ENCODE results near the gene TSC22D3.

DNA sequence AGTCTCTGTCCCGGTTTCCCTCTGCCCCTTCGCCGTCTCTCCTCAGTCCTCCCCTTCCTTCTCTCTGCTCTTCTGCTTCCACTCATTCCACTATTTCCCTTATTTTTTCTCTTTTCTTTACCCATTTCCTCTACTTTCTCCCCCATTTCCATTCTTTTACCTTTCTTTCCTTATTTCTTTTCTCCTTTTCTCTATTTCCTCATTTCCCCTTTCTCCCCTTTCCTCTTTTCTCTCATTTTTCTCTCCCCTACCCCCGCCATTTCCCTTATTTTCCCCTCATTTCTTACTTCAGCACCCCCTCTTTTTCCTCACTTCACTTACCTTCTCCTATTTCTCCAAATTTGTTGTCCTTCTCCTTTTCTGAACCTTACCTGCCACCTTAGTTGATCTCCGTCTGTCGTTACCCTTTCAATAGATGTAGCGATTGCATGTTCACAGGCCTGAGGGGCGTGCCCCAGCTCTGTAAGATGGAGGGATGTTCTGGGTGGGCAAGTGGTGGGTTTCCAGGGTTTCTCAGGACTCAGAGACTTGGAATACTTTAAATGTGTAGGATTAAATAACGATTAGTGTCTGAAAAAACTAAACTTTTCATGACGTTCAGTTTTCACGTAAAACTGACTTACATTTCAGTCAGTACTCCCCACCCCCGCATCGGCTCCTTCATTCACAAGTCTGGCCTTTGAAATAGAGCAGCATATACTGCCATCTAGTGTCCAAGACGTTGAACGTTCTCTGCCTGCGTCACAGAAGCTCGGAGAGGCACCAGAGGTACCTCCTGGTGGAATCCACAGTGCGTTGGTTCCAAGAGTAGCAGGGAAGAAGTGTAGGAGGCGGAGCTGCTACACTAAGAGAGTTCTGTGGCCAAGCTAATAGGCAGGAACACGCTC lies 1.3 kb upstream of the TSC22D3 start:
- TF ChIP-seq ZFP3 (CRISPR knock-in tag; IDR thresholded peaks at IDR 0.05) (no peak), ZC3H10 (CRISPR knock-in tag; IDR thresholded peaks at IDR 0.05) (no peak), ZFP30 (CRISPR knock-in tag; IDR thresholded peaks at IDR 0.05) (no peak), CSDC2 (CRISPR knock-in tag; IDR thresholded peaks at IDR 0.05) (no peak), RARB (CRISPR knock-in tag; IDR thresholded peaks at IDR 0.05) (no peak), PPARA (CRISPR knock-in tag; IDR thresholded peaks at IDR 0.05; ENCODE audit: borderline replicate concordance) (no peak), TOX (CRISPR knock-in tag; IDR thresholded peaks at IDR 0.05; ENCODE audit: borderline replicate concordance) (no peak), ESRRG (CRISPR knock-in tag; IDR thresholded peaks at IDR 0.05) (no peak)
- TF ChIP-seq, protein P1, sequence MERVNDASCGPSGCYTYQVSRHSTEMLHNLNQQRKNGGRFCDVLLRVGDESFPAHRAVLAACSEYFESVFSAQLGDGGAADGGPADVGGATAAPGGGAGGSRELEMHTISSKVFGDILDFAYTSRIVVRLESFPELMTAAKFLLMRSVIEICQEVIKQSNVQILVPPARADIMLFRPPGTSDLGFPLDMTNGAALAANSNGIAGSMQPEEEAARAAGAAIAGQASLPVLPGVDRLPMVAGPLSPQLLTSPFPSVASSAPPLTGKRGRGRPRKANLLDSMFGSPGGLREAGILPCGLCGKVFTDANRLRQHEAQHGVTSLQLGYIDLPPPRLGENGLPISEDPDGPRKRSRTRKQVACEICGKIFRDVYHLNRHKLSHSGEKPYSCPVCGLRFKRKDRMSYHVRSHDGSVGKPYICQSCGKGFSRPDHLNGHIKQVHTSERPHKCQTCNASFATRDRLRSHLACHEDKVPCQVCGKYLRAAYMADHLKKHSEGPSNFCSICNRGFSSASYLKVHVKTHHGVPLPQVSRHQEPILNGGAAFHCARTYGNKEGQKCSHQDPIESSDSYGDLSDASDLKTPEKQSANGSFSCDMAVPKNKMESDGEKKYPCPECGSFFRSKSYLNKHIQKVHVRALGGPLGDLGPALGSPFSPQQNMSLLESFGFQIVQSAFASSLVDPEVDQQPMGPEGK (CRISPR knock-in tag; IDR thresholded peaks at IDR 0.05; ENCODE audit: borderline replicate concordance): no peak
- TF ChIP-seq, protein P2, sequence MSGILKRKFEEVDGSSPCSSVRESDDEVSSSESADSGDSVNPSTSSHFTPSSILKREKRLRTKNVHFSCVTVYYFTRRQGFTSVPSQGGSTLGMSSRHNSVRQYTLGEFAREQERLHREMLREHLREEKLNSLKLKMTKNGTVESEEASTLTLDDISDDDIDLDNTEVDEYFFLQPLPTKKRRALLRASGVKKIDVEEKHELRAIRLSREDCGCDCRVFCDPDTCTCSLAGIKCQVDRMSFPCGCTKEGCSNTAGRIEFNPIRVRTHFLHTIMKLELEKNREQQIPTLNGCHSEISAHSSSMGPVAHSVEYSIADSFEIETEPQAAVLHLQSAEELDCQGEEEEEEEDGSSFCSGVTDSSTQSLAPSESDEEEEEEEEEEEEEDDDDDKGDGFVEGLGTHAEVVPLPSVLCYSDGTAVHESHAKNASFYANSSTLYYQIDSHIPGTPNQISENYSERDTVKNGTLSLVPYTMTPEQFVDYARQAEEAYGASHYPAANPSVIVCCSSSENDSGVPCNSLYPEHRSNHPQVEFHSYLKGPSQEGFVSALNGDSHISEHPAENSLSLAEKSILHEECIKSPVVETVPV (CRISPR knock-in tag; IDR thresholded peaks at IDR 0.05): no peak
